ENCODE measurements around the gene GPR161. TPM values are rescaled to one million over a fixed set of nuclear protein-coding genes. Genes with fewer than 3 reads are reported as not detected.

GPR161 gene
- total RNA-seq, 1 experiment from 2014 or later, result 8.4 TPM

DNA sequence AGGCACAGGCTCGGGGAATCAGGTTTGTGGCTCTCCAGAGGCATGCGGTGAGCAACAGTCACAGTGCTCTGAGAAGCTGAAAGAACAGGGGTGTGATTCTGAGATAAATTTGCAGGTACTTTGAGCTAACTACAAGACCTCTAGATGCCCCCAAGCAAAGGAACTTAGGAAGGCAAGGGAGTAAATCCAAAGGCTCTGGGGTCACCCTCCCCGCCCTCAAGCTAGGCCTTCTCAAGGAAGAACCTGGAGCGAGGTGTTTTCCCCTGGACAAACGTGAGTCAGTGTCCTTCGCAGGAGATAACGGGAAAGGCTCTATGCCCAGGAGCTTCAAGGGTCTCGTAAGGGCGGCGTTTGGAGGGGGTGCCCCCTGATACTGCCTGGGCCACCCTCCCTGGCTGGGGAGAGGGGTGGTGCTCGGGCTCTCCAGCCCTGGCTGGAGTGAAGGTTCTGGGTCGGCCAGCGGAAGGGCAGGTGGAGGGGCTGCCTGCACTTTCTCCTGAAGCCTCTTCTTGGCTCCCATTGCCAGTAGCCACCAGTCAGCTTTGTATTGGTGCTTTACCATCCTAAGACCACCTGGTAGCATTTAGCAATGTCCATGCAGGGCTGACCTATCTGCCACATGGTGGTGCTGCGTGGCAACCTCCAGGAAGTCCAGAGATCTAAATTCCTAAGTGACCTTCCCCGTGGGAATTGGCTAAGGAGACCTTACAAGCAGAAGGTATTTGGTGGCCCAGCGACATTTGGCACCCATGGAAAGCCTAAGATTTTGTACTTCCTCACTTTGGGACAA, 44.0 kb downstream of the GPR161 start:
- CTCF ChIA-PET, result interaction anchor here (2.3 kb wide), 1 partner anchor 11 kb away, joined by 7 read pairs; no protein-coding TSS in a partner anchor
- peak; percentile 37 for DNase-seq
- H3K4me1 Mint-ChIP-seq (ENCODE audit: low read depth, unreplicated experiment), result no peaks in the 10 kb centered on the region

DNA sequence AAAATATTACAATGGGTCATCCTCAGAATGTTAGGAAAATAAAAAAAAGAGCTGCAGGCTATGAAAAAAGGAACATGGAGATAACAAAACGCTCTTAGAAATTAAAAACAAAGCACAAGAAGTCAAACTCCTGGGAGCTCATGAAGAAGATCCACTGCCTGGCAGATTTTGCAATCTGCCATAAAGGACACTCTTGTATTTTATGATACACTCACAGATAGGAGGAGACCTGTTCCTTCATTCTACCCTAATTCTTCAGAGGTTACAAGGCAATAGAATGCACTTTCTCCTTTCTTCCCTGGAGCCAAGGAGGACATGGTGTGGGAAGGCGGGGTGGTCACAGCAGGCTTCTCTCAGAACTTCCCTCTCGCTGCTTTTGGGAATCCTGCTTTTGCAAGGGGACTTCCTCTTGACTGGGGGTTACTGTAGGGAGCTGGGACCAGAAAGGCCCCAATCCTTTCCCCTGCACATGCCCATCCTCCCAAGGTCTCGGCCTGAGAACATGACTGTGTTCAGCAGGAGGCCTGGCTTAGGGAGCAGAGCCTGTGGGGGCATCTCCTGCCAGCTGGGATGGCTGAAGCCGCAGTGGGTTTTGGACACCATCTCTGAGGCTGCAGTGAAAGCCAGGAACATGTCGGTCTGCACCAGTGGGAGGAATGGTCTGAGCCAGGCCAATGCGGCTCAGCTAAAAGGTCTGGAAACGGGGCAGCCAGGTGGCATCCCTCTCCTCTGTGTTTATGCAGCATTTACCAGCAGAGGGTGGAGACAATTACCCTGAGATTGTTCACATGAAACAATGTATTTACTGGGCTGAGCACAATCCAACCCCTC, 44.8 kb downstream of the GPR161 start:
- Mint-ChIP-seq H3K4me1 (ENCODE audit: low read depth, unreplicated experiment) (no peaks in the 10 kb centered on the region), H3K4me3 (ENCODE audit: low read depth, unreplicated experiment) (no peak overlapping the region), H3K9me3 (ENCODE audit: low read depth, unreplicated experiment) (no peaks in the 10 kb centered on the region), H3K27me3 (ENCODE audit: unreplicated experiment) (no peaks in the 10 kb centered on the region), H3K36me3 (ENCODE audit: insufficient read depth, unreplicated experiment) (no peaks in the 10 kb centered on the region), H3K27ac (ENCODE audit: unreplicated experiment) (no peak overlapping the region)
- BruUV-seq (replicated peaks), result no TSS peak
- CTCF ChIA-PET, result interaction anchor here (0.6 to 2.3 kb wide), 2 partner anchors 10 to 601 kb away, joined by 3 to 7 read pairs; no protein-coding TSS in a partner anchor
- intact Hi-C loops (cut with micrococcal nuclease; ENCODE audit: unreplicated experiment), result loop anchor here (5.0 kb wide), 1 partner anchor 230 kb away; no protein-coding TSS in a partner anchor
- TF ChIP-seq, protein P1, sequence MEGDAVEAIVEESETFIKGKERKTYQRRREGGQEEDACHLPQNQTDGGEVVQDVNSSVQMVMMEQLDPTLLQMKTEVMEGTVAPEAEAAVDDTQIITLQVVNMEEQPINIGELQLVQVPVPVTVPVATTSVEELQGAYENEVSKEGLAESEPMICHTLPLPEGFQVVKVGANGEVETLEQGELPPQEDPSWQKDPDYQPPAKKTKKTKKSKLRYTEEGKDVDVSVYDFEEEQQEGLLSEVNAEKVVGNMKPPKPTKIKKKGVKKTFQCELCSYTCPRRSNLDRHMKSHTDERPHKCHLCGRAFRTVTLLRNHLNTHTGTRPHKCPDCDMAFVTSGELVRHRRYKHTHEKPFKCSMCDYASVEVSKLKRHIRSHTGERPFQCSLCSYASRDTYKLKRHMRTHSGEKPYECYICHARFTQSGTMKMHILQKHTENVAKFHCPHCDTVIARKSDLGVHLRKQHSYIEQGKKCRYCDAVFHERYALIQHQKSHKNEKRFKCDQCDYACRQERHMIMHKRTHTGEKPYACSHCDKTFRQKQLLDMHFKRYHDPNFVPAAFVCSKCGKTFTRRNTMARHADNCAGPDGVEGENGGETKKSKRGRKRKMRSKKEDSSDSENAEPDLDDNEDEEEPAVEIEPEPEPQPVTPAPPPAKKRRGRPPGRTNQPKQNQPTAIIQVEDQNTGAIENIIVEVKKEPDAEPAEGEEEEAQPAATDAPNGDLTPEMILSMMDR (IDR thresholded peaks at IDR 0.05; ENCODE audit: unreplicated experiment), result no peak
- DNase-seq, result no peak

More for the DNA sequence above, 44.0 kb downstream of the GPR161 start:
- intact Hi-C loops (cut with micrococcal nuclease; ENCODE audit: unreplicated experiment), result loop anchor here (5.0 kb wide), 1 partner anchor 230 kb away; no protein-coding TSS in a partner anchor
- Mint-ChIP-seq H3K9me3 (ENCODE audit: low read depth, unreplicated experiment) (no peaks in the 10 kb centered on the region), H3K27me3 (ENCODE audit: unreplicated experiment) (no peaks in the 10 kb centered on the region), H3K27ac (ENCODE audit: unreplicated experiment) (no peak overlapping the region), H3K36me3 (ENCODE audit: insufficient read depth, unreplicated experiment) (no peaks in the 10 kb centered on the region), H3K4me3 (ENCODE audit: low read depth, unreplicated experiment) (no peak overlapping the region)
- TF ChIP-seq, protein P1 (IDR thresholded peaks at IDR 0.05; ENCODE audit: unreplicated experiment), result peak; percentile 42
- BruUV-seq (replicated peaks), result no TSS peak

DNA sequence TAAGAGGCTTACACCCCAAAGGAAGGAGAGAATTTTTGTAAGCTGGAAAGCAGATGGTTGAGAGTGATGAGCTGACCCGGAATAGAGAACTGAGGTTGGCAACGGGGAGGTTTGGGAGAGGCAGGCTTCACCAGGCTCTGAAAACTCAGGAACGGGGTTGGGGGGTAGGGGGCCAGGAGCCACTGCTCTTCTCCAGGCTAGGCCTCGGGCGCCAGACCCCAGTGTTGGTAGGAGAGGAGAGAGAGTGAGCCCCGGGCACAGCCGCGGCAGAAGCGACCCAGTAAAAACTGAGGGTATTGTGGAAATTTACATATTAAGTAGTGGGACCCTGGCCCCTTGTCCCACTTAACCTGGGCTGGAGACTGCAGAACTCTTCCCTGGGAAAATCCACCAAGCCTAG, 45.7 kb downstream of the GPR161 start:
- Mint-ChIP-seq H3K4me1 (ENCODE audit: low read depth, unreplicated experiment) (no peaks in the 10 kb centered on the region), H3K36me3 (ENCODE audit: insufficient read depth, unreplicated experiment) (no peaks in the 10 kb centered on the region), H3K27ac (ENCODE audit: unreplicated experiment) (no peak overlapping the region), H3K4me3 (ENCODE audit: low read depth, unreplicated experiment) (no peak overlapping the region), H3K9me3 (ENCODE audit: low read depth, unreplicated experiment) (no peaks in the 10 kb centered on the region), H3K27me3 (ENCODE audit: unreplicated experiment) (no peaks in the 10 kb centered on the region)
- CTCF ChIA-PET, result no interaction called here
- TF ChIP-seq, protein P1 (IDR thresholded peaks at IDR 0.05; ENCODE audit: unreplicated experiment), result no peak
- intact Hi-C loops (cut with micrococcal nuclease; ENCODE audit: unreplicated experiment), result loop anchor here (5.0 kb wide), 1 partner anchor 231 kb away; no protein-coding TSS in a partner anchor
- no TSS peak for BruUV-seq (replicated peaks)
- DNase-seq, result no peak

DNA sequence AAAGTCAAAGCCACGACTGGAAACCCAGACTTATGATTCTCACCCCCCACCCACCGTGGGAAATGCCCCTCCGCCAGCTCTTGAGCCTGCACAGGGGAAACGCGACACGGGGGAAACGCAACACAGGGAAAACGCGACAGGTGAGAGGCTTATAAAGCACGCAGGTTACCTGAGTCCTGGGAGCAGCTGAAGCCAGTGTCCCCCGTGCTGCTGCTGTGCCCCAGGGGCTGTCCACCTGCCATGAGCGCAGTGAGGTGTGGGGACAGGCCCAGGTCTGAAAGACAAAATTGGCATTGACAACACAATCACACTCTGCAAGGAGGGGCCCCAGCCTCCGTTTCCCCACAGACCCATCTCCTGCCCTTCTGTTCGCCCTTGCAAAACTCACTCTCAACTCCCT, 46.3 kb downstream of the GPR161 start:
- Mint-ChIP-seq H3K4me1 (ENCODE audit: low read depth, unreplicated experiment) (no peaks in the 10 kb centered on the region), H3K36me3 (ENCODE audit: insufficient read depth, unreplicated experiment) (no peaks in the 10 kb centered on the region), H3K27ac (ENCODE audit: unreplicated experiment) (no peak overlapping the region), H3K9me3 (ENCODE audit: low read depth, unreplicated experiment) (no peaks in the 10 kb centered on the region), H3K27me3 (ENCODE audit: unreplicated experiment) (no peaks in the 10 kb centered on the region), H3K4me3 (ENCODE audit: low read depth, unreplicated experiment) (no peak overlapping the region)
- no peak for DNase-seq
- BruUV-seq (replicated peaks), result no TSS peak
- intact Hi-C loops (cut with micrococcal nuclease; ENCODE audit: unreplicated experiment), result loop anchor here (5.0 kb wide), 1 partner anchor 232 kb away; no protein-coding TSS in a partner anchor
- CTCF ChIA-PET, result no interaction called here
- TF ChIP-seq, protein P1 (IDR thresholded peaks at IDR 0.05; ENCODE audit: unreplicated experiment), result no peak
